ENCODE data around the gene SH3RF3. TPM values are rescaled to one million over a fixed set of nuclear protein-coding genes. Genes with fewer than 3 reads are reported as not detected.

The SH3RF3 gene
- total RNA-seq, 2 donors from 2014 or later, result 1.5 to 1.8 TPM

- H3K36me3 Mint-ChIP-seq (ENCODE audit: low read depth), result no peaks in the 10 kb centered on the region
- Histone ChIP-seq H3K36me3 (ENCODE audit: control insufficient read depth, insufficient read depth, low read length) (no peaks in the 10 kb centered on the region), H3K9me3 (ENCODE audit: control insufficient read depth, low read length) (no peaks in the 10 kb centered on the region), H3K27ac (ENCODE audit: low read depth, low read length) (no peak overlapping the region), H3K9ac (ENCODE audit: extremely low read depth, low read length, poor library complexity, severe bottlenecking) (no peak overlapping the region), H3K4me1 (ENCODE audit: control insufficient read depth, insufficient read depth, low read length) (peaks cover 4% of the 10 kb centered on the region), H3K4me3 (ENCODE audit: low read length) (no peak overlapping the region), H3K27me3 (ENCODE audit: control insufficient read depth, insufficient read depth, low read length, poor library complexity, severe bottlenecking) (no peaks in the 10 kb centered on the region)
- TF ChIP-seq, protein P1, sequence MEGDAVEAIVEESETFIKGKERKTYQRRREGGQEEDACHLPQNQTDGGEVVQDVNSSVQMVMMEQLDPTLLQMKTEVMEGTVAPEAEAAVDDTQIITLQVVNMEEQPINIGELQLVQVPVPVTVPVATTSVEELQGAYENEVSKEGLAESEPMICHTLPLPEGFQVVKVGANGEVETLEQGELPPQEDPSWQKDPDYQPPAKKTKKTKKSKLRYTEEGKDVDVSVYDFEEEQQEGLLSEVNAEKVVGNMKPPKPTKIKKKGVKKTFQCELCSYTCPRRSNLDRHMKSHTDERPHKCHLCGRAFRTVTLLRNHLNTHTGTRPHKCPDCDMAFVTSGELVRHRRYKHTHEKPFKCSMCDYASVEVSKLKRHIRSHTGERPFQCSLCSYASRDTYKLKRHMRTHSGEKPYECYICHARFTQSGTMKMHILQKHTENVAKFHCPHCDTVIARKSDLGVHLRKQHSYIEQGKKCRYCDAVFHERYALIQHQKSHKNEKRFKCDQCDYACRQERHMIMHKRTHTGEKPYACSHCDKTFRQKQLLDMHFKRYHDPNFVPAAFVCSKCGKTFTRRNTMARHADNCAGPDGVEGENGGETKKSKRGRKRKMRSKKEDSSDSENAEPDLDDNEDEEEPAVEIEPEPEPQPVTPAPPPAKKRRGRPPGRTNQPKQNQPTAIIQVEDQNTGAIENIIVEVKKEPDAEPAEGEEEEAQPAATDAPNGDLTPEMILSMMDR (conservative IDR thresholded peaks at IDR 0.05), result no peak
- no peak for DNase-seq
- WGBS, 2 experiments (ENCODE audit: insufficient coverage in 1 of 2, insufficient read length in 1 of 2), result 88 to 95% methylated on average over 6 to 11 of the region's 11 CpGs
- H3K4me1 Mint-ChIP-seq, result peaks cover 3% of the 10 kb centered on the region
- H3K4me3 Mint-ChIP-seq, result no peak overlapping the region
- H3K27me3 Mint-ChIP-seq (ENCODE audit: insufficient read depth), result peaks cover 7% of the 10 kb centered on the region
- peaks cover 19% of the 10 kb centered on the region for H3K9me3 Mint-ChIP-seq
- no peak overlapping the region for H3K27ac Mint-ChIP-seq
These were observed 41.8 kb upstream of the SH3RF3 start for GRCh38 chr2:109087055-109087663.

GRCh38 chr2:109089602-109090300, 39.3 kb upstream of the SH3RF3 start:
- Mint-ChIP-seq H3K27me3 (ENCODE audit: insufficient read depth) (peaks cover 8% of the 10 kb centered on the region), H3K36me3 (ENCODE audit: low read depth) (no peaks in the 10 kb centered on the region), H3K4me3 (no peak overlapping the region), H3K27ac (no peak overlapping the region), H3K9me3 (peaks cover 39% of the 10 kb centered on the region), H3K4me1 (no peaks in the 10 kb centered on the region)
- H3K36me3 ChIP-seq (ENCODE audit: control insufficient read depth, insufficient read depth, low read length), result no peaks in the 10 kb centered on the region
- TF ChIP-seq, protein P1 (conservative IDR thresholded peaks at IDR 0.05), result no peak
- WGBS, 2 experiments (ENCODE audit: insufficient coverage in 1 of 2, insufficient read length in 1 of 2), result 87 to 100% methylated on average over 2 to 4 of the region's 4 CpGs
- no peak overlapping the region for H3K27ac ChIP-seq (ENCODE audit: low read depth, low read length)
- H3K4me1 ChIP-seq (ENCODE audit: control insufficient read depth, insufficient read depth, low read length), result no peaks in the 10 kb centered on the region
- no peak overlapping the region for H3K4me3 ChIP-seq (ENCODE audit: low read length)
- H3K9ac ChIP-seq (ENCODE audit: extremely low read depth, low read length, poor library complexity, severe bottlenecking), result no peak overlapping the region
- no peak for DNase-seq
- peaks cover 23% of the 10 kb centered on the region for H3K9me3 ChIP-seq (ENCODE audit: control insufficient read depth, low read length)
- no peaks in the 10 kb centered on the region for H3K27me3 ChIP-seq (ENCODE audit: control insufficient read depth, insufficient read depth, low read length, poor library complexity, severe bottlenecking)

DNA sequence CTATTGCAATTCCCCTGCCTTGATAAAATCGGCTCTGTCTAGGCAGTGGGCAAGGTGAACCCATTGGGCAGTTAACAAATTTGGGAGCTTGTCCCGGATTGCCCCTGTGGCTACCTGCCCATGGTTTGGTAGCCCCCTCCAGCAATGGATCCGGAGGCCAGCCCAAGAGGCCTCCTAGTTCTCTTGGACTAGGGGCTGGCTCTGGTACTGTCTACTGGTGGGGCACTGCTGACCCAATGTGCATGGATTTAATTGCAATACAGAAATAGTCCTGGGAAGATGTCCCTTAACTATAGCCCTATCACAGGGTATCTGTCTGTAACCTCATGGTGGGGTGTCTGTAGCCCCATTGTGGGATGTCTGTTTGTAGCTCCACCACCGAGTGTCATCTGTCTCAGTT, 37.5 kb upstream of the SH3RF3 start:
- peaks cover 5% of the 10 kb centered on the region for H3K36me3 Mint-ChIP-seq (ENCODE audit: low read depth)

More for the DNA sequence above, 37.5 kb upstream of the SH3RF3 start:
- 92% methylated on average over 3 to 4 of the region's 4 CpGs for WGBS, 2 experiments (ENCODE audit: insufficient coverage in 1 of 2, insufficient read length in 1 of 2)
- Mint-ChIP-seq H3K4me3 (no peak overlapping the region), H3K4me1 (no peaks in the 10 kb centered on the region), H3K27ac (no peak overlapping the region), H3K27me3 (ENCODE audit: insufficient read depth) (peaks cover 8% of the 10 kb centered on the region), H3K9me3 (peaks cover 45% of the 10 kb centered on the region)
- TF ChIP-seq, protein P1 (conservative IDR thresholded peaks at IDR 0.05), result no peak
- DNase-seq, result no peak
- Histone ChIP-seq H3K27me3 (ENCODE audit: control insufficient read depth, insufficient read depth, low read length, poor library complexity, severe bottlenecking) (no peaks in the 10 kb centered on the region), H3K36me3 (ENCODE audit: control insufficient read depth, insufficient read depth, low read length) (no peaks in the 10 kb centered on the region), H3K9ac (ENCODE audit: extremely low read depth, low read length, poor library complexity, severe bottlenecking) (no peak overlapping the region), H3K4me3 (ENCODE audit: low read length) (no peak overlapping the region), H3K4me1 (ENCODE audit: control insufficient read depth, insufficient read depth, low read length) (no peaks in the 10 kb centered on the region), H3K9me3 (ENCODE audit: control insufficient read depth, low read length) (peaks cover 32% of the 10 kb centered on the region), H3K27ac (ENCODE audit: low read depth, low read length) (no peak overlapping the region)
